SK-MEL-5 (cell line): ENCODE results near the gene CYTH2. TPM values are rescaled to one million over a fixed set of nuclear protein-coding genes. Genes with fewer than 3 reads are reported as not detected.
"Not testable (repeated sequence)": the region's sequence is repeated elsewhere in the genome, so short reads cannot be mapped to it uniquely, and the experiment has no call there.

Source experiments
- DNase-seq: peaks from one replicate; pipeline ENCODE4 v3.0.0-alpha.2; 2016; ENCODE audit warnings: low read depth, low spot score
- in situ Hi-C: cut with HindIII; loops from 2 replicates; pipeline ENCODE4 v1.10.0; 2016; ENCODE audit warnings: low sequenced_read_pairs, high pct_unique_total_duplicates, low pct_unique_long_range_greater_than_20kb
- total RNA-seq: library from RNA; depleted of rRNA; stranded (reverse); fragments of >200 nt; shearing (Covaris generic); gene quantifications from 2 replicates; pipeline ENCODE4 v1.2.3, GENCODE V29; 2014; rRNA removed

CYTH2 gene
- total RNA-seq, 1 experiment from 2014 or later: 41.0 TPM

- in situ Hi-C loops: no loop called here
- DNase-seq: no peak
These were observed 49.0 kb downstream of the CYTH2 start for GRCh38 chr19:48518207-48518606.

- in situ Hi-C loops, DNase-seq: not testable (repeated sequence)
These were observed 50.3 kb downstream of the CYTH2 start for GRCh38 chr19:48519426-48519825.

GRCh38 chr19:48520134-48520533 lies 51.0 kb downstream of the CYTH2 start:
- no peak for DNase-seq
- in situ Hi-C loops: no loop called here

- no peak for DNase-seq
- in situ Hi-C loops: no loop called here
These were observed 55.1 kb downstream of the CYTH2 start for GRCh38 chr19:48524221-48524620.

- in situ Hi-C loops: no loop called here
- DNase-seq: no peak
These were observed 55.6 kb downstream of the CYTH2 start for GRCh38 chr19:48524732-48525131.

GRCh38 chr19:48529156-48529555 lies 60.0 kb downstream of the CYTH2 start:
- no peak for DNase-seq
- in situ Hi-C loops: no loop called here

GRCh38 chr19:48530066-48530720 lies 61.0 kb downstream of the CYTH2 start:
- in situ Hi-C loops: no loop called here
- DNase-seq: no peak

- in situ Hi-C loops: no loop called here
- no peak for DNase-seq
These were observed 61.6 kb downstream of the CYTH2 start for GRCh38 chr19:48530770-48531169.

Other genes starting within 250 kb of the CYTH2 start
- gene CARD8, start 213.5 kb upstream of the CYTH2 start, total RNA-seq: 12.5 and 17.3 TPM in 2 replicates
- gene ZNF114, start 199.3 kb upstream of the CYTH2 start, total RNA-seq: 26.5 and 29.8 TPM in 2 replicates
- gene EMP3, start 143.8 kb upstream of the CYTH2 start, total RNA-seq: 184 and 193 TPM in 2 replicates
- 2.4 and 4.4 TPM in 2 replicates for gene TMEM143, start 105.4 kb upstream of the CYTH2 start, total RNA-seq
- gene SYNGR4, start 105.0 kb upstream of the CYTH2 start, total RNA-seq: not detected in 2 replicates
- gene KDELR1, start 77.8 kb upstream of the CYTH2 start, total RNA-seq: 82.2 and 97.9 TPM in 2 replicates
- gene GRIN2D, start 75.7 kb upstream of the CYTH2 start, total RNA-seq: 0.08 TPM in 1 of 2 replicates, not detected in the other
- 43.7 and 44.4 TPM in 2 replicates for gene GRWD1, start 23.4 kb upstream of the CYTH2 start, total RNA-seq
- 0.58 and 0.64 TPM in 2 replicates for gene KCNJ14, start 13.8 kb upstream of the CYTH2 start, total RNA-seq
- gene LMTK3, start 42.5 kb downstream of the CYTH2 start, total RNA-seq: not detected in 2 replicates
- gene SULT2B1, start 82.8 kb downstream of the CYTH2 start, total RNA-seq: 0.27 and 0.34 TPM in 2 replicates
- not detected in 2 replicates for gene SPACA4, start 137.4 kb downstream of the CYTH2 start, total RNA-seq
- 0.34 TPM in 1 of 2 replicates, not detected in the other for gene FAM83E, start 145.7 kb downstream of the CYTH2 start, total RNA-seq
- 1,626 and 1,782 TPM in 2 replicates for gene RPL18, start 149.8 kb downstream of the CYTH2 start, total RNA-seq
- gene SPHK2, start 150.1 kb downstream of the CYTH2 start, total RNA-seq: 4.8 and 7.3 TPM in 2 replicates
- gene DBP, start 168.0 kb downstream of the CYTH2 start, total RNA-seq: 19.9 and 21.3 TPM in 2 replicates
- 5.1 and 7.1 TPM in 2 replicates for gene CA11, start 176.8 kb downstream of the CYTH2 start, total RNA-seq
- gene NTN5, start 203.6 kb downstream of the CYTH2 start, total RNA-seq: 0.05 TPM in 1 of 2 replicates, not detected in the other
- not detected in 2 replicates for gene FUT2, start 226.6 kb downstream of the CYTH2 start, total RNA-seq